Keratinocyte (primary cell): ENCODE results near the gene PIK3CA. TPM values are rescaled to one million over a fixed set of nuclear protein-coding genes. Genes with fewer than 3 reads are reported as not detected.

Experiments
- DNase-seq: peaks from one replicate; pipeline ENCODE4 v3.0.0-alpha.2; 2011; ENCODE audit warnings: low read depth, missing footprints, low spot score
- FAIRE-seq: peaks from 2 replicates; lab custom pipeline; 2011; peaks lifted over from hg19 to GRCh38; lab: Jason Lieb, UNC
- H2AFZ ChIP-seq: 2 replicates; pipeline ENCODE4 v1.6.0; 2012; ENCODE audit warnings: low read length, control low read depth, inconsistent platforms; ENCODE audit not compliant: control insufficient read depth
- H3K27ac ChIP-seq: 2 replicates; pipeline ENCODE4 v1.5.1; 2011; ENCODE audit warnings: low read length; ENCODE audit not compliant: control insufficient read depth, insufficient read depth
- H3K27me3 ChIP-seq: 3 replicates; pipeline ENCODE4 v1.6.0; 2011; ENCODE audit warnings: low read length; ENCODE audit not compliant: control insufficient read depth, insufficient read depth; ENCODE audit errors: extremely low read depth
- H3K36me3 ChIP-seq, 2 experiments: 2 replicates in 1 of 2; 3 replicates in 1 of 2; pipeline ENCODE4 v1.5.1; 2011; ENCODE audit warnings: low read length in 2 of 2, mild to moderate bottlenecking in 1 of 2; ENCODE audit not compliant: control insufficient read depth in 2 of 2, insufficient read depth in 2 of 2; ENCODE audit errors: extremely low read depth in 1 of 2
- H3K4me1 ChIP-seq: 3 replicates; pipeline ENCODE4 v1.5.1; 2011; ENCODE audit warnings: low read length; ENCODE audit not compliant: control insufficient read depth, insufficient read depth; ENCODE audit errors: extremely low read depth
- H3K4me2 ChIP-seq: 3 replicates; pipeline ENCODE4 v1.6.0; 2011; ENCODE audit warnings: low read depth, low read length; ENCODE audit not compliant: control insufficient read depth, insufficient read depth; ENCODE audit errors: extremely low read depth
- H3K4me3 ChIP-seq, 3 experiments: fragments of 200-600 bp in 1 of 3; sonication (generic) in 1 of 3; 2 replicates in 2 of 3; 3 replicates in 1 of 3; pipeline ENCODE4 v1.5.1; 2011 to 2016; ENCODE audit warnings: low read length in 3 of 3, mild to moderate bottlenecking in 3 of 3, control low read depth in 2 of 3, inconsistent platforms in 1 of 3, low read depth in 1 of 3, mixed read lengths in 1 of 3, mixed run types in 1 of 3, moderate library complexity in 1 of 3; ENCODE audit not compliant: control insufficient read depth in 2 of 3, insufficient read depth in 2 of 3; ENCODE audit errors: extremely low read depth in 1 of 3
- H3K79me2 ChIP-seq: 2 replicates; pipeline ENCODE4 v1.6.0; 2012; ENCODE audit warnings: low read length; ENCODE audit not compliant: control insufficient read depth, insufficient read depth
- H3K9ac ChIP-seq: 3 replicates; pipeline ENCODE4 v1.6.0; 2011; ENCODE audit warnings: low read length; ENCODE audit not compliant: control insufficient read depth, insufficient read depth; ENCODE audit errors: extremely low read depth
- H3K9me1 ChIP-seq: 3 replicates; pipeline ENCODE4 v1.6.0; 2011; ENCODE audit warnings: low read length; ENCODE audit not compliant: control insufficient read depth, insufficient read depth; ENCODE audit errors: extremely low read depth
- H3K9me3 ChIP-seq: 2 replicates; pipeline ENCODE4 v1.5.1; 2012; ENCODE audit warnings: low read depth, low read length; ENCODE audit not compliant: control insufficient read depth
- H4K20me1 ChIP-seq: 3 replicates; pipeline ENCODE4 v1.6.0; 2011; ENCODE audit warnings: low read length; ENCODE audit not compliant: control insufficient read depth, insufficient read depth; ENCODE audit errors: extremely low read depth
- EZH2 ChIP-seq: IDR thresholded peaks from one replicate; pipeline ENCODE4 v1.6.1; 2012; ENCODE audit warnings: inconsistent platforms, mild to moderate bottlenecking, low read length, moderate library complexity
- dilution Hi-C: fragments of 300-500 bp; cut with MboI; formaldehyde crosslinking; loops from one replicate; pipeline ENCODE4 v1.7.0; 2020; ENCODE audit warnings: low sequenced_read_pairs; ENCODE audit not compliant: extremely low pct_ligation_motif_present
- polyA plus RNA-seq, 5 experiments: library from polyadenylated mRNA; depleted of rRNA in 3 of 5; stranded (reverse) in 3 of 5; stranded (forward) in 1 of 5; unstranded in 1 of 5; fragments of >200 nt; gene quantifications; 1 replicate in 1 of 5; 2 replicates in 3 of 5; 3 replicates in 1 of 5; pipeline versions ENCODE4 v1.2.1 to v1.2.3, GENCODE V29; 2011 to 2012; ENCODE audit warnings: missing spikeins in 2 of 5, low read depth in 1 of 5, low replicate concordance in 1 of 5
- TF ChIP-seq, protein P1 (sequence below), 3 experiments: IDR thresholded peaks in 1 of 3; conservative IDR thresholded peaks in 1 of 3; optimal IDR thresholded peaks in 1 of 3; 2 replicates in 2 of 3; 3 replicates in 1 of 3; pipeline versions ENCODE3 to v1.5.1; 2011; ENCODE audit warnings: low read length in 3 of 3, mild to moderate bottlenecking in 3 of 3, moderate library complexity in 2 of 3, control low read depth in 1 of 3, inconsistent platforms in 1 of 3; ENCODE audit not compliant: insufficient read depth in 2 of 3; ENCODE audit errors: extremely low read depth in 1 of 3

Gene PIK3CA
- polyA plus RNA-seq, 1 donor (not counting 4 experiments of a cell fraction or from before 2014, with no cell fraction given), result 12.0 TPM

DNA sequence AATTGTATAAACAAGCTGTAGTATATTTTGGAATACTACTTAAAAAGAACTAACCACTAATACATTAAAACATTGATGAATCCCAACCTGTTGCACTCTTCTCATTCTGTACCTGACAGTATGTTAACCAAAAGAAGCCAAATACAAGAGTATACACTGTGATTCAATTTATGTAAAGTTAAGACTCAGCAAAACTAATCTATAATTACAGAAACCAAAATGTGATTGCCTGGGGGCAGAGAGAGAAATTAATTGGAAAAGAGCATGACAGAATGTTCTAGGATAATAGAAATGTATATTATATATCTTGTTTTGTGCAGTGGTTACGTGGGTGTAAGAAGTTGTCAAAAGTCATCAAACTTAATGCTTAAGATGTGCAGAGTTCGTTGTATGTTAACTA is 31.1 kb downstream of the PIK3CA start:
- Histone ChIP-seq H3K4me2 (no peak overlapping the region), H3K36me3 (no peaks in the 10 kb centered on the region), H4K20me1 (no peaks in the 10 kb centered on the region), H3K27me3 (no peaks in the 10 kb centered on the region), H3K9me1 (no peaks in the 10 kb centered on the region), H3K9me3 (no peaks in the 10 kb centered on the region), H3K4me1 (peaks cover 6% of the 10 kb centered on the region), H3K79me2 (peaks cover 13% of the 10 kb centered on the region), H3K4me3 (no peak overlapping the region), H3K27ac (no peak overlapping the region), H3K9ac (no peak overlapping the region), H2AFZ (no peak overlapping the region)
- no peak for TF ChIP-seq EZH2
- TF ChIP-seq, protein P1, sequence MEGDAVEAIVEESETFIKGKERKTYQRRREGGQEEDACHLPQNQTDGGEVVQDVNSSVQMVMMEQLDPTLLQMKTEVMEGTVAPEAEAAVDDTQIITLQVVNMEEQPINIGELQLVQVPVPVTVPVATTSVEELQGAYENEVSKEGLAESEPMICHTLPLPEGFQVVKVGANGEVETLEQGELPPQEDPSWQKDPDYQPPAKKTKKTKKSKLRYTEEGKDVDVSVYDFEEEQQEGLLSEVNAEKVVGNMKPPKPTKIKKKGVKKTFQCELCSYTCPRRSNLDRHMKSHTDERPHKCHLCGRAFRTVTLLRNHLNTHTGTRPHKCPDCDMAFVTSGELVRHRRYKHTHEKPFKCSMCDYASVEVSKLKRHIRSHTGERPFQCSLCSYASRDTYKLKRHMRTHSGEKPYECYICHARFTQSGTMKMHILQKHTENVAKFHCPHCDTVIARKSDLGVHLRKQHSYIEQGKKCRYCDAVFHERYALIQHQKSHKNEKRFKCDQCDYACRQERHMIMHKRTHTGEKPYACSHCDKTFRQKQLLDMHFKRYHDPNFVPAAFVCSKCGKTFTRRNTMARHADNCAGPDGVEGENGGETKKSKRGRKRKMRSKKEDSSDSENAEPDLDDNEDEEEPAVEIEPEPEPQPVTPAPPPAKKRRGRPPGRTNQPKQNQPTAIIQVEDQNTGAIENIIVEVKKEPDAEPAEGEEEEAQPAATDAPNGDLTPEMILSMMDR (optimal IDR thresholded peaks at IDR 0.05 in 1 of 3, IDR thresholded peaks at IDR 0.05 in 1 of 3, conservative IDR thresholded peaks at IDR 0.05 in 1 of 3; ENCODE audit: extremely low read depth in 1 of 3, insufficient read depth in 2 of 3, low read length in 3 of 3), result no peak
- DNase-seq (no peak), FAIRE-seq (no peak)
- dilution Hi-C loops, result no loop called here

DNA sequence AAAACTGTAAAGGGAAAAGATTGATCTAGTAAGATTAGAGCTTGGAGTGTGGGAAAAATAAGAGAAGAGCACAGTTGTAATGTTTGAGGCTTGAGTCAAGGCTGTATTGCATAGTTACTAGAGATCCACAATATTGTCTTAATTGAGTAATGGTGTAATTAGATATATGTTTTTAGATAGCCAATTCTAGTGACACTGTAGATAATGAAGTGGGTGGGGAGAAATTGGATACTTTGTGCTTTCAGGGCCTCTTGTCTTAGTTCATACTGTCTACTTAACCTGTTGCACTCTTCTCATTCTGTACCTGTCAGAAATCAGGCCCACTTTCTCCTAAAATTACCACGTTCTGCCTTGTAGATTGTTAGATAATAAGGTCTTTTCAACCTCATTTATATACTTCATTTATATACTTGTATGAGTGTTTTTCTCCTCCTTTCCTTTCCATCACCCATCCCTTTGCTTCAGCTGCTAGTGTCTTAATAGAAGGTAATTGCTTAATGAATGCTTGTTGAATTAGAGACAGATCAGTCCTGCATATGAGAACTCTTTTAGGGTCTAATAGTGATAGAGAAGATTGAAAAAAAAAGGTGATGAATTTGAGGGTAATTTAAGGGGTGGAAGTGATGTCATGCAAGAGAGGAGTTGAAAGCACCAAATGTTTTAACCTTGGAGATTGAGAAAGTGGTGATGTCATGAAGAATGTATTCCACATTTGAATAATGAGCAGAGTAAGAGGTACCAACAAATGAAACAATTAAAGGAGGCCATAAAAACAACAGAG is 32.0 kb downstream of the PIK3CA start:
- Histone ChIP-seq H3K4me1 (peaks cover 6% of the 10 kb centered on the region), H3K4me2 (no peak overlapping the region), H3K4me3 (no peak overlapping the region), H3K36me3 (no peaks in the 10 kb centered on the region), H3K9me1 (no peaks in the 10 kb centered on the region), H3K27ac (no peak overlapping the region), H2AFZ (no peak overlapping the region), H3K9me3 (no peaks in the 10 kb centered on the region), H3K79me2 (peaks cover 13% of the 10 kb centered on the region), H3K9ac (no peak overlapping the region), H3K27me3 (no peaks in the 10 kb centered on the region), H4K20me1 (no peaks in the 10 kb centered on the region)
- FAIRE-seq, result no peak
- no peak for DNase-seq
- no peak for TF ChIP-seq EZH2
- TF ChIP-seq, protein P1 (optimal IDR thresholded peaks at IDR 0.05 in 1 of 3, IDR thresholded peaks at IDR 0.05 in 1 of 3, conservative IDR thresholded peaks at IDR 0.05 in 1 of 3; ENCODE audit: extremely low read depth in 1 of 3, insufficient read depth in 2 of 3, low read length in 3 of 3), result no peak
- dilution Hi-C loops, result no loop called here
